GM18505 (cell line): ENCODE measurements around the gene SKOR2.

Experiments
- ATAC-seq: cut with Tn5 transposase; IDR thresholded peaks from one replicate; pipeline ENCODE4 v1.9.1; 2021; ENCODE audit not compliant: unreplicated experiment
- POLR2A ChIP-seq: IDR thresholded peaks from 4 replicates; pipeline ENCODE4 v1.6.1; 2011; ENCODE audit warnings: borderline replicate concordance; ENCODE audit not compliant: insufficient read depth, insufficient read length; ENCODE audit errors: extremely low read depth

SKOR2 gene

GRCh38 chr18:47263430-47264307 lies 12.2 kb upstream of the SKOR2 start:
- TF ChIP-seq POLR2A: no peak
- ATAC-seq: no peak

GRCh38 chr18:47263150-47263429 lies 11.6 kb upstream of the SKOR2 start:
- ATAC-seq: no peak
- no peak for TF ChIP-seq POLR2A

DNA sequence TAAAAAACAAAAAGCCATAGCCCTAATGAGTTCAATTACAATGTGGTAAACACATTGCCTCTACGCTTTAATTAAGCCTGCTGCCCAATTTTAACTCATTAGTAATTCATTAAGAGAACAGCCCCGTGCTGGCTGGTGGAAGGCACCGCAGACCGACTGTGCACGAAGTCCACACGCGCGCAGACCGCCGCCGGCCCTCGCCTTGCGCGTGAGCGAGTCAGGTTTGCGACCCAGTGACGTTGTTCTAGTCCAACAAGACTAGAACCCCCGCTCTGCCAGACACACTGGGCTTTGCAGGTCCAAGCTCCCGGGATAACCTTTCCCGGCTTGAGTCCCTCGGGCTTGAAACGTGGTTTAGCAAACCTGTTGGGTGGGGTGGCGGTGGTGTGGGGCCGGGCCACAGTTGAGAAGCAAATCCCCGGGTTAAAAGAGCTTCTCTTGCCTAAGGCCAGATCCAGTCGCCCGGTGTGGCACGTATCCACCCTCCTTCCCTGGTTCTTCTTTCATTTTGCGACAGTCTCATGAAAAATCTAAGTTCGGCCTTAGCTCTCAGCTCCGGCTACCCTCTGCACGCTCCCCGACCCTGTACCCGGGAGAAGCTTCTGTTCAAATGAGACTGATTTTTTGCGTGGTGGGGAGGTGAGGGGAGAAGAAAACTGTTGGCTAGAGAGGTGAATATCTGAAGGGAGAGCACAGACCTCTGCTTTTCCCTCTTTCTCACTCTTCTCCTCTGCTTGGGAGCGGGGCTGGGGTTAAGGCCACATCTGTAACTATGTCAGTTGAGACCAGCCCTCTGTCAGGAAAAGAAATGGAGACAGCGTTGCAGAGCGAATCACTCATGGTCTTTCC lies 11.1 kb upstream of the SKOR2 start:
- no peak for TF ChIP-seq POLR2A

DNA sequence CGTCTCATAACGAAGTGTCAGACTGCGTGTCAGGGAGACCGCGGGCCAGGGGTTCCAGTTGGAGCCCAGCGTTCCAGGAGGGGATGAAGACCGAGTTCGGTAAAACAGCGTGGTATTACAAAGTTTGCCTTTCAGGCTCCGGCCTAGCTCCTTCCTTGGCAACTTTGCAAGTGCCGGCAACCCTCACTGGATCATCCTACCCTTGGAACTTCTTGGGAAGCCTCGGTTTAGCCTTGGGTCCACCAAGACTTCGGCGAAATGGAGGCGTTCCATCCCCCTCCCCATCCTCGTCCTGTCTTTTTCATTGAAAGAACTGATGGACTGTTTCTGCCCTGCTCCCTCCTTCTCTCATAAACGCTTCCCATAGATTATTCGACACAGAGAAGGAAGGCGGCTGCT lies 10.4 kb upstream of the SKOR2 start:
- ATAC-seq: no peak
- TF ChIP-seq POLR2A: no peak

More for the DNA sequence above, 11.1 kb upstream of the SKOR2 start:
- ATAC-seq: no peak

- no peak for ATAC-seq
- TF ChIP-seq POLR2A: no peak
These were observed 9.7 kb upstream of the SKOR2 start for GRCh38 chr18:47260924-47261701.

- TF ChIP-seq POLR2A: no peak
- ATAC-seq: no peak
These were observed 8.9 kb upstream of the SKOR2 start for GRCh38 chr18:47260120-47260923.

DNA sequence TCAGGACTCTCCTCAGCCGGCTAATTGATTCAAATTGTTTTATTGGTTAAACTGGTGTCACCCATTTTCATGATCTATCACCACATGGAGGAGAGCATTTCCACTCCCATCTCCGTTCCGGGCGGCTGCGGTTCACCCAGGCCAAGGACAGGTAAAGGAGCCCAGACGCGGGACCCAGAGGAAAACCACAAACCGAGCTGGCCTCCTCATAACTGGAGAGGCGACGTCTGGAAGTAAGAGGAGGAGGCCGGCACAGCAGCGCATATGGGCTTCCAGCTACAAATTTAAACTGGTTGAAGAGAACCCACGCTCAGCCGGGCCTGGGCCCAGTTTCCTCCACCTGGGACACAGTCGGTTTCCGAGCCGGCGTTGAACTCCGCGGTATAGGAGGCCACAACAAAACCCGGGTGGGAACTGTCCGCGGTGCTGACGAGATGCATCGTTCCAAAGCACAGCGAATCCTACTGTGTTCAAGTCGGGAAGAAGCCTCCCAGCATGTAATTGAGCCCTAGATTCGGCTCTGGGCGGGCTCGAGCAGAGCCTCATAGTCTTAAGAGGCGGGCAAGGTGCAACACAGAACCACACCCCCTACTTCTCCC lies 3.0 kb upstream of the SKOR2 start:
- ATAC-seq: no peak
- no peak for TF ChIP-seq POLR2A

GRCh38 chr18:47253101-47253654 lies 1.7 kb upstream of the SKOR2 start:
- TF ChIP-seq POLR2A: no peak
- ATAC-seq: no peak

DNA sequence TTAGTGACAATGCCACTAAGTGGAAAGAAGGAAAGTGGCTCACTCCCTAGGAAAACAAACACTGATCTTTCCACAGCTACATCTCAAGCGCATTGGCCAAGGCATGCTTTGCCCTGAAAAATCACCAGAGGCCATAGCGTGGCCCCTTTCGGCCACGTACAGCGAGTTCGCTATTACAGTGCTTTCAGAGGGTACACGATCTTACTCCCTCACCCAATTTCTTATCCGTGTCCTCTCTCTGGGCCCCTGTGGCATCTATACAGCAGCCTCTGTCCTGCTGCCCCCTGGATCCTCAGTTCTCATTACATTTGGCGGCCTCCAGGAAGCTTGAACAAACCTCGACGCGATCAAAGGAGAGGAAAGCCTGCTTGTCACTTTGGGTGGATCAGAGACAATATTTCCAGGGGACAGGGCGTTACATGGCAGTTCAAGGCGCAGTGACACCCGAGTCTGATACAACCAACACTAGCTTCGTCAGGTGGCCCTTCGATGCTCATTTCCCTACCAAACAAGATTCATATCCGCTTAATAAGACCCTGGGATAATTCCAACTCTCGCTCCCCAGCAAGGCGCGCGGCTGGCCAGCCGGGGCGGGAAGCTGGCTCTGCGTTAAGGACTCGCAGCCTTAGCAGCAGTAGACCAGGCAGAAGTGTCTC lies 941 bp downstream of the SKOR2 start:
- TF ChIP-seq POLR2A: no peak
- ATAC-seq: no peak

- ATAC-seq: no peak
- no peak for TF ChIP-seq POLR2A
These were observed 2.0 kb downstream of the SKOR2 start for GRCh38 chr18:47249314-47249981.
